Measurements from ENCODE around the gene PNPLA7.

DNA sequence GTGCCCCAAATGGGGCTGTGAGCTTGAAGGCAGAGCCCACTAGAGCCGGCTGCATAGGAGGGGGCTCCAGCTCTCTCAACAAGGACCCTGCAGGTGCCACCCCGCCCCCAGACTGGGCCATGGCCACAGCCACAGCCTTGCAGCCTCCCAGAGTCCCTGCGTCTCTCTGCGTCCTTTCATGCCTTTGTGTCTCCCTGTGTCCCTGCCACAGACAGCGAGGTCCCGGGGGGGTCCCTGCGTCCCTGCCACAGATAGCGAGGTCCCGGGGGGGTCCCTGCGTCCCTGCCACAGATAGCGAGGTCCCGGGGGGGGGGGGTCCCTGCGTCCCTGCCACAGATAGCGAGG, 120.7 kb downstream of the PNPLA7 start:
- no peak for TF ChIP-seq ZNF384 (IDR thresholded peaks at IDR 0.05)
- TF ChIP-seq LEF1 (IDR thresholded peaks at IDR 0.05; ENCODE audit: borderline replicate concordance) = no peak
- TF ChIP-seq FOXK2 (IDR thresholded peaks at IDR 0.05) = no peak
- no peak for TF ChIP-seq SP1 (IDR thresholded peaks at IDR 0.05)

All from HEK293T (cell line).